ENCODE data around the gene TMEM175.

DNA sequence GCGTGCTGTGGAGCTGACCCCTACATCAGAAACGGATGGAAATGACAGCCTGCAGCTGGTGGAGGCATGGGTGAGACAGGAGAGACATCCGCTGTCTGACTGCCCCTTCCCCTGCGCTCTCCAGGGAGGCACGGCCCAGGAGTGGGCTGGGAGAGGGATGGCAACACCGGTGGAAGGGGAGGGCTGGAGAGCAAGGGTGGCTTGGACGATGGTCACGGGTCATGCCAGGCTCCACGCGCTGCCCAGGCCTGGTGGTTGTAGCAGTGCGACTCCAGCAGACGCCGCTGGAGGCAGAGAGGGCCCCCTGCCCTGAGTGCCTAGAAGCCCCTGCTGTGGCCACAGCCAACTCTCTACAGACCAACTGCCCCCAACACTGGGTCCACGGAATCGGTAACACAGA is 48.0 kb upstream of the TMEM175 start:
- TF ChIP-seq, protein P1, sequence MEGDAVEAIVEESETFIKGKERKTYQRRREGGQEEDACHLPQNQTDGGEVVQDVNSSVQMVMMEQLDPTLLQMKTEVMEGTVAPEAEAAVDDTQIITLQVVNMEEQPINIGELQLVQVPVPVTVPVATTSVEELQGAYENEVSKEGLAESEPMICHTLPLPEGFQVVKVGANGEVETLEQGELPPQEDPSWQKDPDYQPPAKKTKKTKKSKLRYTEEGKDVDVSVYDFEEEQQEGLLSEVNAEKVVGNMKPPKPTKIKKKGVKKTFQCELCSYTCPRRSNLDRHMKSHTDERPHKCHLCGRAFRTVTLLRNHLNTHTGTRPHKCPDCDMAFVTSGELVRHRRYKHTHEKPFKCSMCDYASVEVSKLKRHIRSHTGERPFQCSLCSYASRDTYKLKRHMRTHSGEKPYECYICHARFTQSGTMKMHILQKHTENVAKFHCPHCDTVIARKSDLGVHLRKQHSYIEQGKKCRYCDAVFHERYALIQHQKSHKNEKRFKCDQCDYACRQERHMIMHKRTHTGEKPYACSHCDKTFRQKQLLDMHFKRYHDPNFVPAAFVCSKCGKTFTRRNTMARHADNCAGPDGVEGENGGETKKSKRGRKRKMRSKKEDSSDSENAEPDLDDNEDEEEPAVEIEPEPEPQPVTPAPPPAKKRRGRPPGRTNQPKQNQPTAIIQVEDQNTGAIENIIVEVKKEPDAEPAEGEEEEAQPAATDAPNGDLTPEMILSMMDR (IDR thresholded peaks at IDR 0.05), result no peak
- TF ChIP-seq EP300 (IDR thresholded peaks at IDR 0.05) (no peak), POLR2A (IDR thresholded peaks at IDR 0.05) (no peak), POLR2AphosphoS5 (IDR thresholded peaks at IDR 0.05) (no peak)
